Ureter (tissue), 1 donor: ENCODE measurements around the gene ZFYVE28. TPM values are rescaled to one million over a fixed set of nuclear protein-coding genes. Genes with fewer than 3 reads are reported as not detected.

ENCODE experiments used
- total RNA-seq: library from RNA; stranded (reverse); gene quantifications from one replicate; pipeline ENCODE4 v1.2.4, GENCODE V29; 2023
- donor health status: DM: yes; HTN: yes; CAD: no.

Gene ZFYVE28
- total RNA-seq, 1 donor from 2014 or later: 19.8 TPM

Other genes with a start within 250 kb of the ZFYVE28 start
- gene HAUS3, start 176.5 kb downstream of the ZFYVE28 start, total RNA-seq: 13.2 TPM
- 3.1 TPM for gene POLN, start 176.5 kb downstream of the ZFYVE28 start, total RNA-seq
- 34.5 TPM for gene MXD4, start 156.5 kb downstream of the ZFYVE28 start, total RNA-seq
- gene CFAP99, start 310 bp upstream of the ZFYVE28 start, total RNA-seq: not detected
- 76.9 TPM for gene RNF4, start 50.5 kb upstream of the ZFYVE28 start, total RNA-seq
- gene FAM193A, start 118.0 kb upstream of the ZFYVE28 start, total RNA-seq: 36.2 TPM